Kidney (tissue), 14 donors: ENCODE results near the gene ULK3. TPM values are rescaled to one million over a fixed set of nuclear protein-coding genes. Genes with fewer than 3 reads are reported as not detected.

Source experiments
- DNase-seq, 5 donors: peaks; one replicate each; pipeline ENCODE4 v3.0.0-alpha.2; 2013 to 2020
- FAIRE-seq: peaks from 2 replicates; lab custom pipeline; 2012; peaks lifted over from hg19 to GRCh38; lab: Jason Lieb, UNC
- H3K27ac ChIP-seq, 2 donors: one replicate each; pipeline ENCODE4 v1.7.0; 2013; ENCODE audit warnings: low read depth in 2 of 2, low read length in 2 of 2, inconsistent platforms in 1 of 2
- H3K27me3 ChIP-seq: one replicate; pipeline ENCODE4 v1.7.1; 2013; ENCODE audit warnings: low read length, inconsistent platforms; ENCODE audit not compliant: control insufficient read depth, insufficient read depth
- H3K36me3 ChIP-seq, 3 donors: one replicate each; pipeline versions ENCODE4 v1.7.0 to v1.7.1; 2013; ENCODE audit warnings: low read length in 3 of 3, control low read depth in 1 of 3, inconsistent platforms in 1 of 3; ENCODE audit not compliant: insufficient read depth in 3 of 3, control insufficient read depth in 2 of 3
- H3K4me1 ChIP-seq, 3 donors: one replicate each; pipeline versions ENCODE4 v1.7.0 to v1.7.1; 2013; ENCODE audit warnings: low read length in 3 of 3, inconsistent platforms in 1 of 3, low read depth in 1 of 3; ENCODE audit not compliant: control insufficient read depth in 2 of 3, insufficient read depth in 2 of 3
- H3K4me3 ChIP-seq, 3 donors: one replicate each; pipeline versions ENCODE4 v1.7.0 to v1.8.1; 2013; ENCODE audit warnings: low read length in 3 of 3, control low read depth in 1 of 3, inconsistent platforms in 1 of 3
- H3K9ac ChIP-seq, 3 donors: one replicate each; pipeline versions ENCODE4 v1.7.0 to v1.7.1; 2013; ENCODE audit warnings: low read length in 3 of 3, control low read depth in 1 of 3, inconsistent platforms in 1 of 3
- H3K9me3 ChIP-seq, 3 donors: one replicate each; pipeline versions ENCODE4 v1.7.0 to v1.7.1; 2013; ENCODE audit warnings: low read length in 3 of 3, control low read depth in 1 of 3, inconsistent platforms in 1 of 3; ENCODE audit not compliant: control insufficient read depth in 2 of 3, insufficient read depth in 1 of 3
- intact Hi-C: fragments of 100-400 bp; cut with DNase I; formaldehyde crosslinking; loops from one replicate; pipeline ENCODE4 v1.11.1; 2022
- polyA plus RNA-seq: library from polyadenylated mRNA; stranded (reverse); fragments of 350-450 nt; fragmentation: Illumina TruSeq; extraction: RNeasy Lipid Tissue Mini Kit (QIAGEN cat#74804); gene quantifications from one replicate; pipeline ENCODE4 v1.2.3, GENCODE V29; 2014; ENCODE audit warnings: low read depth, low replicate concordance; ENCODE audit not compliant: insufficient read depth
- total RNA-seq: library from RNA; stranded (reverse); fragmentation: NEBNext Ultra II Directional; extraction: Animal tissue kit (Norgen Biotek cat#: 25700); gene quantifications from one replicate; pipeline ENCODE4 v1.2.1, GENCODE V29; 2021
- TF ChIP-seq, protein P1 (sequence below): IDR thresholded peaks from 3 replicates; pipeline ENCODE4 v1.5.1; 2012; ENCODE audit warnings: mild to moderate bottlenecking, moderate library complexity, borderline replicate concordance; ENCODE audit not compliant: insufficient read depth; ENCODE audit errors: extremely low read depth
- donor health status: control.
- donor health status: control.
- donor health status: control.
- donor health status: control.
- donor health status: control.
- donor health status: DM: yes; HTN: yes; CAD: no.
- donor health status: Normal renal cell carcinoma (clear cell type).

The ULK3 gene
- total and polyA plus RNA-seq, 2 donors from 2014 or later, result 34.5 to 36.1 TPM

GRCh38 chr15:74857671-74858368 lies 14.9 kb upstream of the ULK3 start:
- H3K27ac ChIP-seq, result peak overlapping the region in 1 of 2 donors; percentile 33
- H3K9me3 ChIP-seq, result no peaks in the 10 kb centered on the region
- H3K9ac ChIP-seq, result no peak overlapping the region
- DNase-seq (no peak), FAIRE-seq (no peak)
- H3K27me3 ChIP-seq, result no peaks in the 10 kb centered on the region
- H3K36me3 ChIP-seq, result peaks cover 0 to 14% (median 2%) of the 10 kb centered on the region in 3 donors
- peaks cover 0 to 28% (median 22%) of the 10 kb centered on the region in 3 donors for H3K4me1 ChIP-seq
- H3K4me3 ChIP-seq, result no peak overlapping the region
- TF ChIP-seq, protein P1, sequence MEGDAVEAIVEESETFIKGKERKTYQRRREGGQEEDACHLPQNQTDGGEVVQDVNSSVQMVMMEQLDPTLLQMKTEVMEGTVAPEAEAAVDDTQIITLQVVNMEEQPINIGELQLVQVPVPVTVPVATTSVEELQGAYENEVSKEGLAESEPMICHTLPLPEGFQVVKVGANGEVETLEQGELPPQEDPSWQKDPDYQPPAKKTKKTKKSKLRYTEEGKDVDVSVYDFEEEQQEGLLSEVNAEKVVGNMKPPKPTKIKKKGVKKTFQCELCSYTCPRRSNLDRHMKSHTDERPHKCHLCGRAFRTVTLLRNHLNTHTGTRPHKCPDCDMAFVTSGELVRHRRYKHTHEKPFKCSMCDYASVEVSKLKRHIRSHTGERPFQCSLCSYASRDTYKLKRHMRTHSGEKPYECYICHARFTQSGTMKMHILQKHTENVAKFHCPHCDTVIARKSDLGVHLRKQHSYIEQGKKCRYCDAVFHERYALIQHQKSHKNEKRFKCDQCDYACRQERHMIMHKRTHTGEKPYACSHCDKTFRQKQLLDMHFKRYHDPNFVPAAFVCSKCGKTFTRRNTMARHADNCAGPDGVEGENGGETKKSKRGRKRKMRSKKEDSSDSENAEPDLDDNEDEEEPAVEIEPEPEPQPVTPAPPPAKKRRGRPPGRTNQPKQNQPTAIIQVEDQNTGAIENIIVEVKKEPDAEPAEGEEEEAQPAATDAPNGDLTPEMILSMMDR, result no peak
- intact Hi-C loops, result no loop called here

DNA sequence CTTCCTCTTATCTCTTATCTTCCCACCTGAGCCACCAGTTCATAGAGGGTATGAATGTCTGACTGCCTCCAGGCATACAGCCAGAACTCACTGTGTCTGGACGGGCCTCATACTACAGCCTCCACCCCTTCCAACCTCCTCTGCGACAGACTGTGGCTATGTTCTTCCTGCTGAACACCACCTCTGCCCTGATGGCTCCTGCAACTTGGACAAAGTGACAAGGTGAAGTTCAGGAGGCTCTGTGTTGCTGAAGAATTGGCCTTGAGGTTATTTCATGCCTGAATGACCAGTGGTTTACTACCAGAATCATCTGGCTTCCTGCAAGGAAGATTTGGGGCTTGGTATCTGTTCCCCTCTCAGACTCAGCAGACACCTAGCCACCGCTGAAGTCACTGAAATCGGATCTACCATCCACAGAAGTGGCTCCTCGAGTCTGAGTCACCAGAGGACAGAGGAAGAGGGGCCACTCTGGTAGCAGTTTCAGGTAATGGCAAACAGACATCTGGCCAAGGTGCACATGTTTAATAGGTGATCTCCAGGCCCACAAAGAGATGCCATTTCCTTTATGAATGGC lies 14.2 kb upstream of the ULK3 start:
- Histone ChIP-seq H3K4me3 (no peak overlapping the region), H3K9me3 (no peaks in the 10 kb centered on the region), H3K36me3 (peaks cover 0 to 20% (median 7%) of the 10 kb centered on the region in 3 donors), H3K9ac (no peak overlapping the region), H3K27ac (peak overlapping the region in 1 of 2 donors; percentile 5), H3K4me1 (peaks cover 0 to 28% (median 22%) of the 10 kb centered on the region in 3 donors), H3K27me3 (no peaks in the 10 kb centered on the region)
- TF ChIP-seq, protein P1, result no peak
- FAIRE-seq, result no peak
- peak in 1 of 5 donors; percentile 13 for DNase-seq
- intact Hi-C loops, result no loop called here

DNA sequence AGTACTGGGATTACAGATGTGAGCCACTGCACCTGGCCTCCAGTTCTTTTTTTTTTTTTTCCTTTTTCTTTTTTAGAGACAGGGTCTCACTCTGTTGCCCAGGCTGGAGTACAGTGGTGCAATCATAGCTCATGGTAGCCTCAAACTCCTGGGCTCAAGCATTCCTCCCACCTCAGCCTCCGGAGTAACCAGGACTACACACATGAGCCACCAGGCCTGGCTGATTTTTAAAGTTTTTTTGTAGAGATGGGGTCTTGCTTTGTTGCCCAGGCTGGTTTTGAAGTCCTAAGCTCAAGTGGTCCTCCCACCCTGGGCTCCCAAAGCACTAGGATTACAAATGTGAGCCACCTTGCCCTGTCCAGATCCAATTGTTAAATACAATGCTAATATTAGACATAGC lies 13.6 kb upstream of the ULK3 start:
- Histone ChIP-seq H3K27me3 (no peaks in the 10 kb centered on the region), H3K36me3 (peaks cover 0 to 27% (median 13%) of the 10 kb centered on the region in 3 donors), H3K4me3 (no peak overlapping the region), H3K4me1 (peaks cover 0 to 28% (median 22%) of the 10 kb centered on the region in 3 donors), H3K27ac (peak overlapping the region in 1 of 2 donors; percentile 5), H3K9ac (no peak overlapping the region), H3K9me3 (no peaks in the 10 kb centered on the region)
- intact Hi-C loops, result no loop called here
- no peak for DNase-seq
- TF ChIP-seq, protein P1, result no peak
- no peak for FAIRE-seq
